WTC11 (cell line): ENCODE data around the gene SH3BP5. TPM values are rescaled to one million over a fixed set of nuclear protein-coding genes. Genes with fewer than 3 reads are reported as not detected.

ENCODE experiments used
- CREB1 ChIP-seq: sonication (generic); formaldehyde crosslinking; IDR thresholded peaks from 2 replicates; pipeline ENCODE4 v1.8.0; 2023; ENCODE audit warnings: mild to moderate bottlenecking, missing genetic modification reagents
- FOXJ3 ChIP-seq: sonication (generic); formaldehyde crosslinking; IDR thresholded peaks from 2 replicates; pipeline ENCODE4 v1.9.0; 2021; ENCODE audit warnings: missing genetic modification reagents, mild to moderate bottlenecking, borderline replicate concordance
- GABPB1 ChIP-seq: sonication (generic); formaldehyde crosslinking; IDR thresholded peaks from 2 replicates; pipeline ENCODE4 v1.8.1; 2023; ENCODE audit warnings: mild to moderate bottlenecking, missing genetic modification reagents
- GRHL2 ChIP-seq: fragments of 250-450 bp; sonication (Bioruptor Pico); IDR thresholded peaks from 2 replicates; pipeline ENCODE4 v1.8.0; 2022; ENCODE audit warnings: mild to moderate bottlenecking, moderate library complexity; ENCODE audit not compliant: insufficient replicate concordance, severe bottlenecking
- NFE2L1 ChIP-seq: sonication (generic); formaldehyde crosslinking; IDR thresholded peaks from 2 replicates; pipeline ENCODE4 v1.8.1; 2023; ENCODE audit warnings: missing genetic modification reagents
- OVOL2 ChIP-seq: fragments of 250-450 bp; sonication (Bioruptor Pico); IDR thresholded peaks from 2 replicates; pipeline ENCODE4 v1.9.0; 2021; ENCODE audit warnings: mild to moderate bottlenecking, borderline replicate concordance
- PRRX2 ChIP-seq: fragments of 250-450 bp; sonication (Bioruptor Pico); IDR thresholded peaks from 2 replicates; pipeline ENCODE4 v1.8.0; 2021; ENCODE audit warnings: mild to moderate bottlenecking
- SMAD3 ChIP-seq: sonication (generic); formaldehyde crosslinking; IDR thresholded peaks from 2 replicates; pipeline ENCODE4 v1.8.0; 2022; ENCODE audit warnings: missing genetic modification reagents, mild to moderate bottlenecking, borderline replicate concordance
- ZBTB21 ChIP-seq: sonication (generic); formaldehyde crosslinking; IDR thresholded peaks from 2 replicates; pipeline ENCODE4 v1.8.1; 2023; ENCODE audit warnings: mild to moderate bottlenecking, missing genetic modification reagents, borderline replicate concordance
- ZNF263 ChIP-seq: sonication (generic); formaldehyde crosslinking; IDR thresholded peaks from 2 replicates; pipeline ENCODE4 v1.8.1; 2022; ENCODE audit warnings: low read depth, mild to moderate bottlenecking, moderate library complexity, missing genetic modification reagents
- ZNF423 ChIP-seq: fragments of 250-450 bp; sonication (Bioruptor Pico); IDR thresholded peaks from 2 replicates; pipeline ENCODE4 v2.1.2; 2022; ENCODE audit warnings: mild to moderate bottlenecking, moderate library complexity
- total RNA-seq: library from RNA; stranded (reverse); gene quantifications from 3 replicates; pipeline ENCODE4 v1.2.3, GENCODE V29; 2021
- TF ChIP-seq, protein P1 (sequence below): sonication (generic); formaldehyde crosslinking; IDR thresholded peaks from 2 replicates; pipeline ENCODE4 v1.8.1; 2023; ENCODE audit warnings: mild to moderate bottlenecking, missing genetic modification reagents, borderline replicate concordance
- TF ChIP-seq, protein P2 (sequence below): fragments of 250-450 bp; sonication (Bioruptor Pico); IDR thresholded peaks from 2 replicates; pipeline ENCODE4 v1.9.0; 2021; ENCODE audit warnings: moderate library complexity, mild to moderate bottlenecking, inconsistent platforms, borderline replicate concordance
- TF ChIP-seq, protein P3 (sequence below): sonication (generic); formaldehyde crosslinking; IDR thresholded peaks from 2 replicates; pipeline ENCODE4 v1.8.1; 2023; ENCODE audit warnings: mild to moderate bottlenecking, moderate library complexity, missing genetic modification reagents
- TF ChIP-seq, protein P4 (sequence below): sonication (generic); formaldehyde crosslinking; IDR thresholded peaks from 2 replicates; pipeline ENCODE4 v1.8.0; 2023; ENCODE audit warnings: missing genetic modification reagents, mild to moderate bottlenecking, borderline replicate concordance
- TF ChIP-seq, protein P5 (sequence below): sonication (generic); formaldehyde crosslinking; IDR thresholded peaks from 2 replicates; pipeline ENCODE4 v1.8.1; 2023; ENCODE audit warnings: mild to moderate bottlenecking, missing genetic modification reagents
- TF ChIP-seq, protein P6 (sequence below): sonication (generic); formaldehyde crosslinking; IDR thresholded peaks from 2 replicates; pipeline ENCODE4 v1.8.1; 2023; ENCODE audit warnings: mild to moderate bottlenecking, missing genetic modification reagents, moderate library complexity
- TF ChIP-seq, protein P7 (sequence below): sonication (generic); formaldehyde crosslinking; IDR thresholded peaks from 2 replicates; pipeline ENCODE4 v1.8.0; 2022; ENCODE audit warnings: missing genetic modification reagents
- TF ChIP-seq, protein P8 (sequence below): fragments of 200-600 bp; IDR thresholded peaks from 2 replicates; pipeline ENCODE4 v1.8.0; 2022; ENCODE audit warnings: antibody characterized with exemption

SH3BP5 gene
- total RNA-seq, 1 experiment from 2014 or later, result 7.2 TPM

DNA sequence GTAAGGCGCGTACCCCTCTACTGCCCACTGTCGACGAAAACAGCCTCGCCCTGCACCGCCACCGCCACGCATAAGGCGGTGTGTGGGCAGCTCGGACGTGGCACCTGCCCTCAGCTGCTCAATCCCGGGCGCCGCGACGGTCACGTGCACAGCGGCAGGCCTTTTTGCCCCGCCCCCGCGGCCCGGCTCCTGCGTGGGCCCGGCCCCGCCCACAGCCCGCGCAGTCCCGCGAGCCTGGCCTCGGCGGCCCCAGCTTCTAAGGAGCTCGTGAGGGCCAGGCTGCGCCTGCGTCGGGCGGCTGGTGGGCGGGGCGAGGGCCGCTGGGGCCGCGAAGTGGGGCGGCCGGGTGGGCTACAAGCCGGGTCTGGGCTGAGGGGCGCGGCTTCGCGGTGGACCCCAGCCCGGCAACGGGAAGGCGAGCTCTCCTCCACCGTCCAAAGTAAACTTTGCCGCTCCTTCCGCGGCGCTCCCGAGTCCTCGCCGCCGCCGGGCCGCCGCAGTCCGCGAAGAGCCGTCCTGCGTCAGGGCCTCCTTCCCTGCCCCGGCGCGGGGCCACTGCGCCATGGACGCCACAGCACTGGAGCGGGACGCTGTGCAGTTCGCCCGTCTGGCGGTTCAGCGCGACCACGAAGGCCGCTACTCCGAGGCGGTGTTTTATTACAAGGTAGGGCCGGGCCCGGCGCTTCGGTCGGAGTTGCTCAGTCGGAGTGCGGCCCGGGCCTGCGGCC is 126.3 kb downstream of the SH3BP5 start, which contains the start of gene CAPN7 (continued):
- TF ChIP-seq, protein P1, sequence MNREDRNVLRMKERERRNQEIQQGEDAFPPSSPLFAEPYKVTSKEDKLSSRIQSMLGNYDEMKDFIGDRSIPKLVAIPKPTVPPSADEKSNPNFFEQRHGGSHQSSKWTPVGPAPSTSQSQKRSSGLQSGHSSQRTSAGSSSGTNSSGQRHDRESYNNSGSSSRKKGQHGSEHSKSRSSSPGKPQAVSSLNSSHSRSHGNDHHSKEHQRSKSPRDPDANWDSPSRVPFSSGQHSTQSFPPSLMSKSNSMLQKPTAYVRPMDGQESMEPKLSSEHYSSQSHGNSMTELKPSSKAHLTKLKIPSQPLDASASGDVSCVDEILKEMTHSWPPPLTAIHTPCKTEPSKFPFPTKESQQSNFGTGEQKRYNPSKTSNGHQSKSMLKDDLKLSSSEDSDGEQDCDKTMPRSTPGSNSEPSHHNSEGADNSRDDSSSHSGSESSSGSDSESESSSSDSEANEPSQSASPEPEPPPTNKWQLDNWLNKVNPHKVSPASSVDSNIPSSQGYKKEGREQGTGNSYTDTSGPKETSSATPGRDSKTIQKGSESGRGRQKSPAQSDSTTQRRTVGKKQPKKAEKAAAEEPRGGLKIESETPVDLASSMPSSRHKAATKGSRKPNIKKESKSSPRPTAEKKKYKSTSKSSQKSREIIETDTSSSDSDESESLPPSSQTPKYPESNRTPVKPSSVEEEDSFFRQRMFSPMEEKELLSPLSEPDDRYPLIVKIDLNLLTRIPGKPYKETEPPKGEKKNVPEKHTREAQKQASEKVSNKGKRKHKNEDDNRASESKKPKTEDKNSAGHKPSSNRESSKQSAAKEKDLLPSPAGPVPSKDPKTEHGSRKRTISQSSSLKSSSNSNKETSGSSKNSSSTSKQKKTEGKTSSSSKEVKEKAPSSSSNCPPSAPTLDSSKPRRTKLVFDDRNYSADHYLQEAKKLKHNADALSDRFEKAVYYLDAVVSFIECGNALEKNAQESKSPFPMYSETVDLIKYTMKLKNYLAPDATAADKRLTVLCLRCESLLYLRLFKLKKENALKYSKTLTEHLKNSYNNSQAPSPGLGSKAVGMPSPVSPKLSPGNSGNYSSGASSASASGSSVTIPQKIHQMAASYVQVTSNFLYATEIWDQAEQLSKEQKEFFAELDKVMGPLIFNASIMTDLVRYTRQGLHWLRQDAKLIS, result no peak
- TF ChIP-seq, protein P2, sequence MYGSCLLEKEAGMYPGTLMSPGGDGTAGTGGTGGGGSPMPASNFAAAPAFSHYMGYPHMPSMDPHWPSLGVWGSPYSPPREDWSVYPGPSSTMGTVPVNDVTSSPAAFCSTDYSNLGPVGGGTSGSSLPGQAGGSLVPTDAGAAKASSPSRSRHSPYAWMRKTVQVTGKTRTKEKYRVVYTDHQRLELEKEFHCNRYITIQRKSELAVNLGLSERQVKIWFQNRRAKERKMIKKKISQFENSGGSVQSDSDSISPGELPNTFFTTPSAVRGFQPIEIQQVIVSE, result no peak
- TF ChIP-seq GABPB1 (CRISPR knock-in tag), result no peak; the same call in 1 of the 2 replicates
- TF ChIP-seq OVOL2, result no peak
- no peak for TF ChIP-seq SMAD3 (CRISPR knock-in tag)
- TF ChIP-seq, protein P3, sequence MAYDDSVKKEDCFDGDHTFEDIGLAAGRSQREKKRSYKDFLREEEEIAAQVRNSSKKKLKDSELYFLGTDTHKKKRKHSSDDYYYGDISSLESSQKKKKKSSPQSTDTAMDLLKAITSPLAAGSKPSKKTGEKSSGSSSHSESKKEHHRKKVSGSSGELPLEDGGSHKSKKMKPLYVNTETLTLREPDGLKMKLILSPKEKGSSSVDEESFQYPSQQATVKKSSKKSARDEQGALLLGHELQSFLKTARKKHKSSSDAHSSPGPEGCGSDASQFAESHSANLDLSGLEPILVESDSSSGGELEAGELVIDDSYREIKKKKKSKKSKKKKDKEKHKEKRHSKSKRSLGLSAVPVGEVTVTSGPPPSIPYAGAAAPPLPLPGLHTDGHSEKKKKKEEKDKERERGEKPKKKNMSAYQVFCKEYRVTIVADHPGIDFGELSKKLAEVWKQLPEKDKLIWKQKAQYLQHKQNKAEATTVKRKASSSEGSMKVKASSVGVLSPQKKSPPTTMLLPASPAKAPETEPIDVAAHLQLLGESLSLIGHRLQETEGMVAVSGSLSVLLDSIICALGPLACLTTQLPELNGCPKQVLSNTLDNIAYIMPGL, result peak; percentile 99
- TF ChIP-seq GRHL2 (CRISPR knock-in tag), result no peak
- no peak for TF ChIP-seq ZBTB21 (CRISPR knock-in tag)
- TF ChIP-seq, protein P4, sequence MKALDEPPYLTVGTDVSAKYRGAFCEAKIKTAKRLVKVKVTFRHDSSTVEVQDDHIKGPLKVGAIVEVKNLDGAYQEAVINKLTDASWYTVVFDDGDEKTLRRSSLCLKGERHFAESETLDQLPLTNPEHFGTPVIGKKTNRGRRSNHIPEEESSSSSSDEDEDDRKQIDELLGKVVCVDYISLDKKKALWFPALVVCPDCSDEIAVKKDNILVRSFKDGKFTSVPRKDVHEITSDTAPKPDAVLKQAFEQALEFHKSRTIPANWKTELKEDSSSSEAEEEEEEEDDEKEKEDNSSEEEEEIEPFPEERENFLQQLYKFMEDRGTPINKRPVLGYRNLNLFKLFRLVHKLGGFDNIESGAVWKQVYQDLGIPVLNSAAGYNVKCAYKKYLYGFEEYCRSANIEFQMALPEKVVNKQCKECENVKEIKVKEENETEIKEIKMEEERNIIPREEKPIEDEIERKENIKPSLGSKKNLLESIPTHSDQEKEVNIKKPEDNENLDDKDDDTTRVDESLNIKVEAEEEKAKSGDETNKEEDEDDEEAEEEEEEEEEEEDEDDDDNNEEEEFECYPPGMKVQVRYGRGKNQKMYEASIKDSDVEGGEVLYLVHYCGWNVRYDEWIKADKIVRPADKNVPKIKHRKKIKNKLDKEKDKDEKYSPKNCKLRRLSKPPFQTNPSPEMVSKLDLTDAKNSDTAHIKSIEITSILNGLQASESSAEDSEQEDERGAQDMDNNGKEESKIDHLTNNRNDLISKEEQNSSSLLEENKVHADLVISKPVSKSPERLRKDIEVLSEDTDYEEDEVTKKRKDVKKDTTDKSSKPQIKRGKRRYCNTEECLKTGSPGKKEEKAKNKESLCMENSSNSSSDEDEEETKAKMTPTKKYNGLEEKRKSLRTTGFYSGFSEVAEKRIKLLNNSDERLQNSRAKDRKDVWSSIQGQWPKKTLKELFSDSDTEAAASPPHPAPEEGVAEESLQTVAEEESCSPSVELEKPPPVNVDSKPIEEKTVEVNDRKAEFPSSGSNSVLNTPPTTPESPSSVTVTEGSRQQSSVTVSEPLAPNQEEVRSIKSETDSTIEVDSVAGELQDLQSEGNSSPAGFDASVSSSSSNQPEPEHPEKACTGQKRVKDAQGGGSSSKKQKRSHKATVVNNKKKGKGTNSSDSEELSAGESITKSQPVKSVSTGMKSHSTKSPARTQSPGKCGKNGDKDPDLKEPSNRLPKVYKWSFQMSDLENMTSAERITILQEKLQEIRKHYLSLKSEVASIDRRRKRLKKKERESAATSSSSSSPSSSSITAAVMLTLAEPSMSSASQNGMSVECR (CRISPR knock-in tag), result peak; percentile 83
- no peak for TF ChIP-seq PRRX2
- no peak for TF ChIP-seq ZNF423 (CRISPR knock-in tag)
- TF ChIP-seq, protein P5, sequence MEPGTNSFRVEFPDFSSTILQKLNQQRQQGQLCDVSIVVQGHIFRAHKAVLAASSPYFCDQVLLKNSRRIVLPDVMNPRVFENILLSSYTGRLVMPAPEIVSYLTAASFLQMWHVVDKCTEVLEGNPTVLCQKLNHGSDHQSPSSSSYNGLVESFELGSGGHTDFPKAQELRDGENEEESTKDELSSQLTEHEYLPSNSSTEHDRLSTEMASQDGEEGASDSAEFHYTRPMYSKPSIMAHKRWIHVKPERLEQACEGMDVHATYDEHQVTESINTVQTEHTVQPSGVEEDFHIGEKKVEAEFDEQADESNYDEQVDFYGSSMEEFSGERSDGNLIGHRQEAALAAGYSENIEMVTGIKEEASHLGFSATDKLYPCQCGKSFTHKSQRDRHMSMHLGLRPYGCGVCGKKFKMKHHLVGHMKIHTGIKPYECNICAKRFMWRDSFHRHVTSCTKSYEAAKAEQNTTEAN (CRISPR knock-in tag), result no peak
- TF ChIP-seq NFE2L1 (CRISPR knock-in tag), result no peak
- TF ChIP-seq, protein P6, sequence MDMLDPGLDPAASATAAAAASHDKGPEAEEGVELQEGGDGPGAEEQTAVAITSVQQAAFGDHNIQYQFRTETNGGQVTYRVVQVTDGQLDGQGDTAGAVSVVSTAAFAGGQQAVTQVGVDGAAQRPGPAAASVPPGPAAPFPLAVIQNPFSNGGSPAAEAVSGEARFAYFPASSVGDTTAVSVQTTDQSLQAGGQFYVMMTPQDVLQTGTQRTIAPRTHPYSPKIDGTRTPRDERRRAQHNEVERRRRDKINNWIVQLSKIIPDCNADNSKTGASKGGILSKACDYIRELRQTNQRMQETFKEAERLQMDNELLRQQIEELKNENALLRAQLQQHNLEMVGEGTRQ (CRISPR knock-in tag), result peak; percentile 95
- 0 out of 2 replicates have a peak, but pooled peaks have one; percentile 38 for TF ChIP-seq ZNF263 (CRISPR knock-in tag)
- no peak for TF ChIP-seq FOXJ3
- TF ChIP-seq, protein P7, sequence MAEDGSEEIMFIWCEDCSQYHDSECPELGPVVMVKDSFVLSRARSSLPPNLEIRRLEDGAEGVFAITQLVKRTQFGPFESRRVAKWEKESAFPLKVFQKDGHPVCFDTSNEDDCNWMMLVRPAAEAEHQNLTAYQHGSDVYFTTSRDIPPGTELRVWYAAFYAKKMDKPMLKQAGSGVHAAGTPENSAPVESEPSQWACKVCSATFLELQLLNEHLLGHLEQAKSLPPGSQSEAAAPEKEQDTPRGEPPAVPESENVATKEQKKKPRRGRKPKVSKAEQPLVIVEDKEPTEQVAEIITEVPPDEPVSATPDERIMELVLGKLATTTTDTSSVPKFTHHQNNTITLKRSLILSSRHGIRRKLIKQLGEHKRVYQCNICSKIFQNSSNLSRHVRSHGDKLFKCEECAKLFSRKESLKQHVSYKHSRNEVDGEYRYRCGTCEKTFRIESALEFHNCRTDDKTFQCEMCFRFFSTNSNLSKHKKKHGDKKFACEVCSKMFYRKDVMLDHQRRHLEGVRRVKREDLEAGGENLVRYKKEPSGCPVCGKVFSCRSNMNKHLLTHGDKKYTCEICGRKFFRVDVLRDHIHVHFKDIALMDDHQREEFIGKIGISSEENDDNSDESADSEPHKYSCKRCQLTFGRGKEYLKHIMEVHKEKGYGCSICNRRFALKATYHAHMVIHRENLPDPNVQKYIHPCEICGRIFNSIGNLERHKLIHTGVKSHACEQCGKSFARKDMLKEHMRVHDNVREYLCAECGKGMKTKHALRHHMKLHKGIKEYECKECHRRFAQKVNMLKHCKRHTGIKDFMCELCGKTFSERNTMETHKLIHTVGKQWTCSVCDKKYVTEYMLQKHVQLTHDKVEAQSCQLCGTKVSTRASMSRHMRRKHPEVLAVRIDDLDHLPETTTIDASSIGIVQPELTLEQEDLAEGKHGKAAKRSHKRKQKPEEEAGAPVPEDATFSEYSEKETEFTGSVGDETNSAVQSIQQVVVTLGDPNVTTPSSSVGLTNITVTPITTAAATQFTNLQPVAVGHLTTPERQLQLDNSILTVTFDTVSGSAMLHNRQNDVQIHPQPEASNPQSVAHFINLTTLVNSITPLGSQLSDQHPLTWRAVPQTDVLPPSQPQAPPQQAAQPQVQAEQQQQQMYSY (CRISPR knock-in tag), result no peak
- TF ChIP-seq, protein P8, sequence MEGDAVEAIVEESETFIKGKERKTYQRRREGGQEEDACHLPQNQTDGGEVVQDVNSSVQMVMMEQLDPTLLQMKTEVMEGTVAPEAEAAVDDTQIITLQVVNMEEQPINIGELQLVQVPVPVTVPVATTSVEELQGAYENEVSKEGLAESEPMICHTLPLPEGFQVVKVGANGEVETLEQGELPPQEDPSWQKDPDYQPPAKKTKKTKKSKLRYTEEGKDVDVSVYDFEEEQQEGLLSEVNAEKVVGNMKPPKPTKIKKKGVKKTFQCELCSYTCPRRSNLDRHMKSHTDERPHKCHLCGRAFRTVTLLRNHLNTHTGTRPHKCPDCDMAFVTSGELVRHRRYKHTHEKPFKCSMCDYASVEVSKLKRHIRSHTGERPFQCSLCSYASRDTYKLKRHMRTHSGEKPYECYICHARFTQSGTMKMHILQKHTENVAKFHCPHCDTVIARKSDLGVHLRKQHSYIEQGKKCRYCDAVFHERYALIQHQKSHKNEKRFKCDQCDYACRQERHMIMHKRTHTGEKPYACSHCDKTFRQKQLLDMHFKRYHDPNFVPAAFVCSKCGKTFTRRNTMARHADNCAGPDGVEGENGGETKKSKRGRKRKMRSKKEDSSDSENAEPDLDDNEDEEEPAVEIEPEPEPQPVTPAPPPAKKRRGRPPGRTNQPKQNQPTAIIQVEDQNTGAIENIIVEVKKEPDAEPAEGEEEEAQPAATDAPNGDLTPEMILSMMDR, result no peak
- no peak for TF ChIP-seq CREB1 (CRISPR knock-in tag)
